NCI-H345 treated with DMSO at 0.1 percent for 48 hours (cell line): Measurements from ENCODE around the gene AGAP2.
"Not testable (repeated sequence)": the region's sequence is repeated elsewhere in the genome, so short reads cannot be mapped to it uniquely, and the experiment has no call there.

Experiments
- DNase-seq: peaks from one replicate; lab custom pipeline; 2025; ENCODE audit not compliant: unreplicated experiment; lab: John Stamatoyannopoulos, UW

The AGAP2 gene

GRCh38 chr12:57724003-57724935, 14.3 kb downstream of the AGAP2 start:
- DNase-seq: no peak

- no peak for DNase-seq
These were observed 14.9 kb downstream of the AGAP2 start for GRCh38 chr12:57723630-57723962.

GRCh38 chr12:57722716-57723629, 15.6 kb downstream of the AGAP2 start:
- DNase-seq: no peak

- not testable (repeated sequence) for DNase-seq
These were observed 16.5 kb downstream of the AGAP2 start for GRCh38 chr12:57721846-57722608.

GRCh38 chr12:57720606-57721595, 17.6 kb downstream of the AGAP2 start:
- DNase-seq: no peak

- DNase-seq: no peak
These were observed 18.6 kb downstream of the AGAP2 start for GRCh38 chr12:57719777-57720605.

GRCh38 chr12:57718641-57719528, 19.7 kb downstream of the AGAP2 start:
- DNase-seq: no peak

- no peak for DNase-seq
These were observed 20.5 kb downstream of the AGAP2 start for GRCh38 chr12:57717846-57718640.

GRCh38 chr12:57717131-57717530, 21.4 kb downstream of the AGAP2 start:
- DNase-seq: no peak

GRCh38 chr12:57716305-57716704, 22.2 kb downstream of the AGAP2 start:
- no peak for DNase-seq

GRCh38 chr12:57715786-57716185, 22.8 kb downstream of the AGAP2 start:
- no peak for DNase-seq

- DNase-seq: not testable (repeated sequence)
These were observed 23.4 kb downstream of the AGAP2 start for GRCh38 chr12:57715036-57715748.

- DNase-seq: no peak
These were observed 25.3 kb downstream of the AGAP2 start for GRCh38 chr12:57713209-57713608.

GRCh38 chr12:57712701-57713100, 25.8 kb downstream of the AGAP2 start:
- no peak for DNase-seq

- DNase-seq: no peak
These were observed 30.2 kb downstream of the AGAP2 start for GRCh38 chr12:57708296-57708695.

- no peak for DNase-seq
These were observed 31.3 kb downstream of the AGAP2 start for GRCh38 chr12:57707250-57707649.

- no peak for DNase-seq
These were observed 38.2 kb downstream of the AGAP2 start for GRCh38 chr12:57700317-57700716.
